CD14-positive monocyte (primary cell): Measurements from ENCODE around the gene CHRM4. TPM values are rescaled to one million over a fixed set of nuclear protein-coding genes. Genes with fewer than 3 reads are reported as not detected.

Experiments
- DNase-seq, 3 donors: peaks; one replicate each; pipeline ENCODE4 v3.0.0-alpha.2; 2011 to 2022
- H2AFZ ChIP-seq: 2 replicates; pipeline ENCODE4 v1.6.0; 2012; ENCODE audit warnings: mild to moderate bottlenecking, low read depth, low read length, inconsistent platforms; ENCODE audit not compliant: insufficient read depth, poor library complexity, severe bottlenecking
- H3K27ac ChIP-seq, 2 donors: 1 replicate in 1 of 2; 2 replicates in 1 of 2; pipeline ENCODE4 v1.5.1; 2012 to 2013; ENCODE audit warnings: low read length in 2 of 2, control low read depth in 1 of 2, inconsistent platforms in 1 of 2, low read depth in 1 of 2, mild to moderate bottlenecking in 1 of 2
- H3K27me3 ChIP-seq, 2 donors: one replicate each; pipeline versions ENCODE4 v1.6.0 to v1.6.1; 2011 to 2013; ENCODE audit warnings: low read length in 2 of 2; ENCODE audit not compliant: control insufficient read depth in 2 of 2, insufficient read depth in 2 of 2
- H3K36me3 ChIP-seq, 2 donors: replicated peaks in 1 of 2; 1 replicate in 1 of 2; 2 replicates in 1 of 2; pipeline versions ENCODE4 v1.5.1 to v1.6.1; 2012 to 2013; ENCODE audit warnings: low read length in 2 of 2, control low read depth in 1 of 2, inconsistent platforms in 1 of 2, mild to moderate bottlenecking in 1 of 2; ENCODE audit not compliant: insufficient read depth in 2 of 2, control insufficient read depth in 1 of 2
- H3K4me1 ChIP-seq, 2 donors: 1 replicate in 1 of 2; 2 replicates in 1 of 2; pipeline versions ENCODE4 v1.5.1 to v1.6.1; 2012 to 2013; ENCODE audit warnings: low read length in 2 of 2, control low read depth in 1 of 2, inconsistent platforms in 1 of 2, mild to moderate bottlenecking in 1 of 2, moderate library complexity in 1 of 2; ENCODE audit not compliant: insufficient read depth in 2 of 2, control insufficient read depth in 1 of 2
- H3K4me2 ChIP-seq: replicated peaks from 2 replicates; pipeline ENCODE3; 2012; ENCODE audit warnings: low read length, moderate library complexity, mild to moderate bottlenecking; ENCODE audit not compliant: poor library complexity, severe bottlenecking; ENCODE audit errors: extremely low read depth
- H3K4me3 ChIP-seq, 3 experiments: fragments of 200-600 bp in 1 of 3; sonication (generic) in 1 of 3; replicated peaks in 1 of 3; 1 replicate in 2 of 3; 2 replicates in 1 of 3; pipeline ENCODE4 v1.5.1; 2011 to 2013; ENCODE audit warnings: low read length in 3 of 3, mild to moderate bottlenecking in 3 of 3, control low read depth in 2 of 3, low read depth in 2 of 3, inconsistent platforms in 1 of 3, moderate library complexity in 1 of 3
- H3K79me2 ChIP-seq: 2 replicates; pipeline ENCODE4 v1.6.0; 2012; ENCODE audit warnings: mild to moderate bottlenecking, control low read depth, inconsistent platforms, low read length, moderate library complexity; ENCODE audit not compliant: insufficient read depth
- H3K9ac ChIP-seq: 2 replicates; pipeline ENCODE4 v1.6.0; 2017; ENCODE audit warnings: low read length, mild to moderate bottlenecking; ENCODE audit not compliant: insufficient read depth, poor library complexity, severe bottlenecking
- H3K9me3 ChIP-seq, 2 donors: replicated peaks in 1 of 2; 1 replicate in 1 of 2; 2 replicates in 1 of 2; pipeline versions ENCODE4 v1.5.1 to v1.6.1; 2012 to 2013; ENCODE audit warnings: low read length in 2 of 2, control low read depth in 1 of 2; ENCODE audit not compliant: control insufficient read depth in 1 of 2, insufficient read depth in 1 of 2
- H4K20me1 ChIP-seq: 2 replicates; pipeline ENCODE4 v1.6.0; 2012; ENCODE audit warnings: mild to moderate bottlenecking, low read length, control low read depth, moderate library complexity; ENCODE audit not compliant: insufficient read depth
- H3K27ac Mint-ChIP-seq, 7 donors: one replicate each; pipeline ENCODE4 v1.8.0; 2020; ENCODE audit warnings: mild to moderate bottlenecking in 7 of 7, mixed read lengths in 7 of 7, moderate library complexity in 6 of 7, inconsistent platforms in 2 of 7
- H3K27me3 Mint-ChIP-seq, 3 donors: one replicate each; pipeline ENCODE4 v1.8.0; 2021 to 2022; ENCODE audit warnings: low read depth in 3 of 3, mild to moderate bottlenecking in 3 of 3, mixed read lengths in 3 of 3, moderate library complexity in 3 of 3, inconsistent platforms in 1 of 3
- H3K36me3 Mint-ChIP-seq, 2 donors: one replicate each; pipeline ENCODE4 v1.8.0; 2020; ENCODE audit warnings: mixed read lengths in 2 of 2, inconsistent platforms in 1 of 2, mild to moderate bottlenecking in 1 of 2
- H3K4me1 Mint-ChIP-seq: one replicate; pipeline ENCODE4 v1.8.0; 2020; ENCODE audit warnings: mild to moderate bottlenecking, mixed read lengths
- H3K4me3 Mint-ChIP-seq, 2 donors: one replicate each; pipeline ENCODE4 v1.8.0; 2020; ENCODE audit warnings: mild to moderate bottlenecking in 2 of 2, mixed read lengths in 2 of 2, moderate library complexity in 1 of 2
- H3K9me3 Mint-ChIP-seq, 7 donors: one replicate each; pipeline ENCODE4 v1.8.0; 2020 to 2022; ENCODE audit warnings: mixed read lengths in 7 of 7, mild to moderate bottlenecking in 6 of 7, moderate library complexity in 6 of 7, inconsistent platforms in 2 of 7
- whole genome bisulfite sequencing: methylation state at CpG from one replicate; pipeline ENCODE4 v1.1.5; 2013; ENCODE audit warnings: missing lambda C conversion rate; ENCODE audit not compliant: insufficient coverage; 5-methylcytosine and 5-hydroxymethylcytosine counted together
- intact Hi-C, 2 donors: fragments of 100-400 bp; cut with micrococcal nuclease; formaldehyde crosslinking; loops; one replicate each; pipeline versions ENCODE4 v1.15.0 to v1.15.1; 2023
- polyA plus RNA-seq, 3 donors: library from polyadenylated mRNA; depleted of rRNA in 1 of 3; unstranded in 2 of 3; stranded (reverse) in 1 of 3; fragments of 300-500 nt in 2 of 3; fragments of >200 nt in 1 of 3; fragmentation: Illumina TruSeq in 2 of 3; gene quantifications; 1 replicate in 2 of 3; 2 replicates in 1 of 3; pipeline ENCODE4 v1.2.3, GENCODE V29; 2012 to 2021
- TF ChIP-seq, protein P1 (sequence below): fragments of 200-600 bp; IDR thresholded peaks from one replicate; pipeline ENCODE4 v1.8.0; 2022; ENCODE audit warnings: antibody characterized with exemption, mild to moderate bottlenecking

Gene CHRM4
- polyA plus RNA-seq, 3 donors = 0.15 to 0.57 TPM; not detected in 1

DNA sequence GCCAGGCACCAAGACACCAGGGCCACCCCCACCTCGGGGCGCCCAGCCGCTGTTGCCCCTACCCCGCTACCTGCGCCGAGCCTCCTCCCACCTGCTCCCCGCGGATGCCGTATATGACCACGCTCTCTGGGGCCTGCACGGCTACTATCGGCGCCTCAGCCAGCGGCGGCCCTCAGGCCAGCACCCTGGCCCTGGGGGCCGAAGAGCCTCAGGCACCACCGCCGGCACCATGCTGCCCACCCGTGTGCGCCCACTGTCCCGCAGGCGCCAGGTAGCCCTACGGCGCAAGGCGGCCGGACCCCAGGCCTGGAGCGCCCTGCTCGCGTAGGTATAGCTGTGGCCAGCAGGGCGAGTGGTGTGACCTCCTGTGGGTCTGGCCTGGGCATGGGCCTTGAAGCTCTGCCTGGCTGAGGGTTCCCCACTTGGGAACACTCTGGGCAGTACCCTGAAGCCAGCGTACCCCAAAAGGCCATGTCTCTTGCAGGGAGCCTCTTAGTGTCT is 24.9 kb downstream of the CHRM4 start:
- H3K9me3 Mint-ChIP-seq = no peaks in the 10 kb centered on the region
- Histone ChIP-seq H4K20me1 (peaks cover 99% of the 10 kb centered on the region), H3K27me3 (no peaks in the 10 kb centered on the region), H3K4me2 (no peak overlapping the region), H2AFZ (no peak overlapping the region), H3K27ac (peak overlapping the region in 1 of 2 donors; percentile 95), H3K9ac (no peak overlapping the region), H3K4me1 (peaks cover 29 to 46% of the 10 kb centered on the region in 2 donors), H3K4me3 (no peak overlapping the region), H3K79me2 (peaks cover 96% of the 10 kb centered on the region), H3K36me3 (peaks cover 67 to 79% of the 10 kb centered on the region in 2 donors), H3K9me3 (no peaks in the 10 kb centered on the region)
- H3K4me3 Mint-ChIP-seq = no peak overlapping the region
- H3K4me1 Mint-ChIP-seq = peaks cover 38% of the 10 kb centered on the region
- H3K36me3 Mint-ChIP-seq = peaks cover 48 to 78% of the 10 kb centered on the region in 2 donors
- intact Hi-C loops = loop anchor here in 1 of 2 donors (2.0 to 5.0 kb wide), 2 partner anchors 14 to 171 kb away; no protein-coding TSS in a partner anchor
- TF ChIP-seq, protein P1, sequence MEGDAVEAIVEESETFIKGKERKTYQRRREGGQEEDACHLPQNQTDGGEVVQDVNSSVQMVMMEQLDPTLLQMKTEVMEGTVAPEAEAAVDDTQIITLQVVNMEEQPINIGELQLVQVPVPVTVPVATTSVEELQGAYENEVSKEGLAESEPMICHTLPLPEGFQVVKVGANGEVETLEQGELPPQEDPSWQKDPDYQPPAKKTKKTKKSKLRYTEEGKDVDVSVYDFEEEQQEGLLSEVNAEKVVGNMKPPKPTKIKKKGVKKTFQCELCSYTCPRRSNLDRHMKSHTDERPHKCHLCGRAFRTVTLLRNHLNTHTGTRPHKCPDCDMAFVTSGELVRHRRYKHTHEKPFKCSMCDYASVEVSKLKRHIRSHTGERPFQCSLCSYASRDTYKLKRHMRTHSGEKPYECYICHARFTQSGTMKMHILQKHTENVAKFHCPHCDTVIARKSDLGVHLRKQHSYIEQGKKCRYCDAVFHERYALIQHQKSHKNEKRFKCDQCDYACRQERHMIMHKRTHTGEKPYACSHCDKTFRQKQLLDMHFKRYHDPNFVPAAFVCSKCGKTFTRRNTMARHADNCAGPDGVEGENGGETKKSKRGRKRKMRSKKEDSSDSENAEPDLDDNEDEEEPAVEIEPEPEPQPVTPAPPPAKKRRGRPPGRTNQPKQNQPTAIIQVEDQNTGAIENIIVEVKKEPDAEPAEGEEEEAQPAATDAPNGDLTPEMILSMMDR = no peak
- H3K27ac Mint-ChIP-seq = peak overlapping the region in 5 of 7 donors; percentile 43 to 88 (median 74)
- 94% methylated on average over 31 of the region's 31 CpGs for WGBS
- DNase-seq = no peak
- H3K27me3 Mint-ChIP-seq = peaks cover 1 to 5% (median 3%) of the 10 kb centered on the region in 3 donors

DNA sequence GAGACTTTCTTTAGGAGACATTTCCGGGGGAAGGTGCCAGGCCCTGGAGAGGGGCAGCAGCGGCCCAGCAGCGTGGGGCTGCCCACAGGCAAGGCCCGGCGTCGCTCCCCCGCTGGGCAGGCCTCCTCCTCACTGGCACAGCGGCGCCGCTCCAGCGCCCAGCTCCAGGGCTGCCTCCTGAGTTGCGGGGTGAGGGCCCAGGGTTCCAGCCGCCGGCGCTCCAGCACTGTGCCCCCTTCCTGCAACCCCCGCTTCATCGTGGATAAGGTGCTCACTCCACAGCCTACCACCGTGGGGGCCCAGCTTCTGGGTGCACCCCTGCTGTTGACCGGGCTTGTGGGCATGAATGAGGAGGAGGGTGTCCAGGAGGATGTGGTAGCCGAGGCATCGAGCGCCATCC is 25.3 kb downstream of the CHRM4 start:
- intact Hi-C loops = loop anchor here in 1 of 2 donors (2.0 to 5.0 kb wide), 2 partner anchors 13 to 171 kb away; no protein-coding TSS in a partner anchor
- peak overlapping the region in 5 of 7 donors; percentile 24 to 98 (median 76) for H3K27ac Mint-ChIP-seq
- H3K27me3 ChIP-seq = no peaks in the 10 kb centered on the region
- peaks cover 33 to 50% of the 10 kb centered on the region in 2 donors for H3K4me1 ChIP-seq
- no peak overlapping the region for H3K4me3 Mint-ChIP-seq
- peaks cover 42% of the 10 kb centered on the region for H3K4me1 Mint-ChIP-seq
- H3K36me3 Mint-ChIP-seq = peaks cover 43 to 74% of the 10 kb centered on the region in 2 donors
- peaks cover 96% of the 10 kb centered on the region for H3K79me2 ChIP-seq
- no peak overlapping the region for H3K4me2 ChIP-seq
- no peak overlapping the region for H2AFZ ChIP-seq
- WGBS = 96% methylated on average over 16 of the region's 22 CpGs
- H3K27me3 Mint-ChIP-seq = peaks cover 1 to 5% (median 3%) of the 10 kb centered on the region in 3 donors
- no peak overlapping the region for H3K9ac ChIP-seq
- DNase-seq = no peak
- peaks cover 63 to 74% of the 10 kb centered on the region in 2 donors for H3K36me3 ChIP-seq
- no peaks in the 10 kb centered on the region for H3K9me3 ChIP-seq
- H3K4me3 ChIP-seq = no peak overlapping the region
- peaks cover 99% of the 10 kb centered on the region for H4K20me1 ChIP-seq
- no peaks in the 10 kb centered on the region for H3K9me3 Mint-ChIP-seq
- peak overlapping the region in 1 of 2 donors; percentile 95 for H3K27ac ChIP-seq
- TF ChIP-seq, protein P1 = no peak
